ENCODE data around the gene NEK11. TPM values are rescaled to one million over a fixed set of nuclear protein-coding genes. Genes with fewer than 3 reads are reported as not detected.

NEK11 gene
- total RNA-seq, 1 experiment from 2014 or later, result 13.2 TPM

GRCh38 chr3:131125684-131126083, 99.0 kb downstream of the NEK11 start:
- no peak overlapping the region for H3K4me2 ChIP-seq
- no peaks in the 10 kb centered on the region for H3K27me3 ChIP-seq (ENCODE audit: insufficient read depth, low read depth)
- no peaks in the 10 kb centered on the region; the same call in 1 of the 2 replicates for H3K9me3 ChIP-seq (ENCODE audit: insufficient read depth, low read depth)
- no peaks in the 10 kb centered on the region for H3F3A ChIP-seq (ENCODE audit: insufficient read depth, low read depth)
- no peaks in the 10 kb centered on the region for H3K4me1 ChIP-seq (replicated peaks; ENCODE audit: insufficient read depth)
- H3K79me2 ChIP-seq (ENCODE audit: low read depth), result no peaks in the 10 kb centered on the region
- intact Hi-C loops (cut with micrococcal nuclease; ENCODE audit: unreplicated experiment), result no loop called here
- H3K36me3 ChIP-seq (ENCODE audit: low read depth), result no peaks in the 10 kb centered on the region
- H2AFZ ChIP-seq, result no peak overlapping the region
- no TSS peak for BruUV-seq (replicated peaks)
- H4K20me1 ChIP-seq (ENCODE audit: insufficient read depth), result no peaks in the 10 kb centered on the region
- H3K27ac ChIP-seq, result no peak overlapping the region
- no peaks in the 10 kb centered on the region for H3K9me2 ChIP-seq (ENCODE audit: insufficient read depth)
- CTCF ChIA-PET, result no interaction called here
- TF ChIP-seq EZH2 (IDR thresholded peaks at IDR 0.05; ENCODE audit: low read depth), result no peak
- no peak for DNase-seq
- POLR2A ChIA-PET (ENCODE audit: unreplicated experiment), result no interaction called here
- H3K4me3 ChIP-seq, result no peak overlapping the region

- CTCF ChIA-PET, result no interaction called here
- no peaks in the 10 kb centered on the region for H3K79me2 ChIP-seq (ENCODE audit: low read depth)
- POLR2A ChIA-PET (ENCODE audit: unreplicated experiment), result no interaction called here
- no peak for TF ChIP-seq CTCF (conservative IDR thresholded peaks at IDR 0.05)
- no peak for TF ChIP-seq EZH2 (IDR thresholded peaks at IDR 0.05; ENCODE audit: low read depth)
- H3K27me3 ChIP-seq (ENCODE audit: insufficient read depth, low read depth), result no peaks in the 10 kb centered on the region
- H4K20me1 ChIP-seq (ENCODE audit: insufficient read depth), result no peaks in the 10 kb centered on the region
- no TSS peak for BruUV-seq (replicated peaks)
- no peaks in the 10 kb centered on the region for H3K9me3 ChIP-seq (ENCODE audit: insufficient read depth, low read depth)
- intact Hi-C loops (cut with micrococcal nuclease; ENCODE audit: unreplicated experiment), result no loop called here
- H3K4me1 ChIP-seq (replicated peaks; ENCODE audit: insufficient read depth), result no peaks in the 10 kb centered on the region
- H3F3A ChIP-seq (ENCODE audit: insufficient read depth, low read depth), result no peaks in the 10 kb centered on the region
- no peak overlapping the region for H3K4me2 ChIP-seq
- no peak overlapping the region for H3K4me3 ChIP-seq
- no peaks in the 10 kb centered on the region for H3K9me2 ChIP-seq (ENCODE audit: insufficient read depth)
- H3K36me3 ChIP-seq (ENCODE audit: low read depth), result no peaks in the 10 kb centered on the region
- no peak for DNase-seq
- H3K27ac ChIP-seq, result no peak overlapping the region
- H2AFZ ChIP-seq, result no peak overlapping the region
These were observed 114.2 kb downstream of the NEK11 start for GRCh38 chr3:131140891-131141290.

GRCh38 chr3:131141770-131142169, 115.1 kb downstream of the NEK11 start:
- H3K9me2 ChIP-seq (ENCODE audit: insufficient read depth), result no peaks in the 10 kb centered on the region
- CTCF ChIA-PET, result no interaction called here
- no peak overlapping the region for H2AFZ ChIP-seq
- H3K27me3 ChIP-seq (ENCODE audit: insufficient read depth, low read depth), result no peaks in the 10 kb centered on the region
- H3K4me1 ChIP-seq (replicated peaks; ENCODE audit: insufficient read depth), result no peaks in the 10 kb centered on the region
- no peaks in the 10 kb centered on the region for H4K20me1 ChIP-seq (ENCODE audit: insufficient read depth)
- H3K36me3 ChIP-seq (ENCODE audit: low read depth), result no peaks in the 10 kb centered on the region
- no peak overlapping the region for H3K27ac ChIP-seq
- POLR2A ChIA-PET (ENCODE audit: unreplicated experiment), result no interaction called here
- intact Hi-C loops (cut with micrococcal nuclease; ENCODE audit: unreplicated experiment), result no loop called here
- no peak overlapping the region for H3K4me3 ChIP-seq
- no peak for DNase-seq
- H3K9me3 ChIP-seq (ENCODE audit: insufficient read depth, low read depth), result no peaks in the 10 kb centered on the region
- no peaks in the 10 kb centered on the region for H3K79me2 ChIP-seq (ENCODE audit: low read depth)
- no TSS peak for BruUV-seq (replicated peaks)
- no peak overlapping the region for H3K4me2 ChIP-seq
- H3F3A ChIP-seq (ENCODE audit: insufficient read depth, low read depth), result no peaks in the 10 kb centered on the region
- TF ChIP-seq CTCF (conservative IDR thresholded peaks at IDR 0.05) (no peak), EZH2 (IDR thresholded peaks at IDR 0.05; ENCODE audit: low read depth) (no peak)

- H3K4me1 ChIP-seq (replicated peaks; ENCODE audit: insufficient read depth), result no peaks in the 10 kb centered on the region
- TF ChIP-seq CTCF (conservative IDR thresholded peaks at IDR 0.05) (no peak), EZH2 (IDR thresholded peaks at IDR 0.05; ENCODE audit: low read depth) (no peak)
- ChIA-PET CTCF (no interaction called here), POLR2A (ENCODE audit: unreplicated experiment) (interaction anchor here (0.5 kb wide), 1 partner anchor 15 kb away, joined by 3 read pairs; no protein-coding TSS in a partner anchor)
- H3K4me3 ChIP-seq, result no peak overlapping the region
- no peaks in the 10 kb centered on the region for H3F3A ChIP-seq (ENCODE audit: insufficient read depth, low read depth)
- no peak for DNase-seq
- no peaks in the 10 kb centered on the region for H3K27me3 ChIP-seq (ENCODE audit: insufficient read depth, low read depth)
- no peaks in the 10 kb centered on the region for H4K20me1 ChIP-seq (ENCODE audit: insufficient read depth)
- H3K9me3 ChIP-seq (ENCODE audit: insufficient read depth, low read depth), result no peaks in the 10 kb centered on the region
- no peak overlapping the region for H3K27ac ChIP-seq
- H3K9me2 ChIP-seq (ENCODE audit: insufficient read depth), result no peaks in the 10 kb centered on the region
- H3K4me2 ChIP-seq, result no peak overlapping the region
- no peaks in the 10 kb centered on the region for H3K79me2 ChIP-seq (ENCODE audit: low read depth)
- BruUV-seq (replicated peaks), result no TSS peak
- no peak overlapping the region for H2AFZ ChIP-seq
- H3K36me3 ChIP-seq (ENCODE audit: low read depth), result no peaks in the 10 kb centered on the region
- intact Hi-C loops (cut with micrococcal nuclease; ENCODE audit: unreplicated experiment), result no loop called here
These were observed 115.9 kb downstream of the NEK11 start for GRCh38 chr3:131142580-131142979.

All from PC-9 (cell line).